DMS 273 treated with DMSO at 0.1 percent for 48 hours (cell line): ENCODE results near the gene CCT8L2.
"Not testable (repeated sequence)": the region's sequence is repeated elsewhere in the genome, so short reads cannot be mapped to it uniquely, and the experiment has no call there.

Experiments
- DNase-seq: peaks from one replicate; lab custom pipeline; 2025; lab: John Stamatoyannopoulos, UW

CCT8L2 gene

GRCh38 chr22:16592710-16593109, at the start of gene CCT8L2:
Gene CCT8L2 (minus strand): TSS chr22:16592810. CDS start chr22:16592550, 260 bp downstream.
- not testable (repeated sequence) for DNase-seq

- not testable (repeated sequence) for DNase-seq
Observed at GRCh38 chr22:16635442-16635841, 42.8 kb upstream of the CCT8L2 start.

GRCh38 chr22:16634092-16634491, 41.5 kb upstream of the CCT8L2 start:
- DNase-seq, result not testable (repeated sequence)

- DNase-seq, result not testable (repeated sequence)
Observed at GRCh38 chr22:16628476-16628875, 35.9 kb upstream of the CCT8L2 start.

GRCh38 chr22:16625018-16625417, 32.4 kb upstream of the CCT8L2 start:
- not testable (repeated sequence) for DNase-seq

- DNase-seq, result not testable (repeated sequence)
Observed at GRCh38 chr22:16623595-16623994, 31.0 kb upstream of the CCT8L2 start.

- not testable (repeated sequence) for DNase-seq
Observed at GRCh38 chr22:16617516-16617915, 24.9 kb upstream of the CCT8L2 start.

- not testable (repeated sequence) for DNase-seq
Observed at GRCh38 chr22:16616390-16616938, 23.9 kb upstream of the CCT8L2 start.

GRCh38 chr22:16615606-16616245, 23.1 kb upstream of the CCT8L2 start:
- not testable (repeated sequence) for DNase-seq

GRCh38 chr22:16609548-16610261, 17.1 kb upstream of the CCT8L2 start:
- DNase-seq, result no peak

GRCh38 chr22:16608931-16609330, 16.3 kb upstream of the CCT8L2 start:
- no peak for DNase-seq

- not testable (repeated sequence) for DNase-seq
Observed at GRCh38 chr22:16604257-16604998, 11.8 kb upstream of the CCT8L2 start.

GRCh38 chr22:16603770-16604242, 11.2 kb upstream of the CCT8L2 start:
- DNase-seq, result not testable (repeated sequence)

GRCh38 chr22:16603448-16603768, 10.8 kb upstream of the CCT8L2 start:
- no peak for DNase-seq

GRCh38 chr22:16602728-16603447, 10.3 kb upstream of the CCT8L2 start:
- not testable (repeated sequence) for DNase-seq

GRCh38 chr22:16602224-16602727, 9.7 kb upstream of the CCT8L2 start:
- not testable (repeated sequence) for DNase-seq

- no peak for DNase-seq
Observed at GRCh38 chr22:16601437-16602223, 9.0 kb upstream of the CCT8L2 start.

GRCh38 chr22:16600644-16601436, 8.2 kb upstream of the CCT8L2 start:
- DNase-seq, result not testable (repeated sequence)

GRCh38 chr22:16599648-16600047, 7.0 kb upstream of the CCT8L2 start:
- not testable (repeated sequence) for DNase-seq

- DNase-seq, result not testable (repeated sequence)
Observed at GRCh38 chr22:16595251-16595650, 2.6 kb upstream of the CCT8L2 start.
